Erythroblast (primary cell): ENCODE measurements around the gene PPP3CA.

Experiments used
- DNase-seq, 2 experiments: peaks; one replicate each; lab custom pipeline; 2025; lab: John Stamatoyannopoulos, UW
- GATA1 ChIP-seq: IDR thresholded peaks from 2 replicates; pipeline ENCODE4 v1.6.1; 2011; ENCODE audit warnings: low read depth, mild to moderate bottlenecking, control low read depth, low read length, moderate library complexity
- POLR2A ChIP-seq: IDR thresholded peaks from 2 replicates; pipeline ENCODE4 v1.6.1; 2011; ENCODE audit warnings: mild to moderate bottlenecking, low read length

The PPP3CA gene

GRCh38 chr4:101055392-101055791 is 291.9 kb downstream of the PPP3CA start:
- no peak for DNase-seq
- TF ChIP-seq POLR2A (no peak), GATA1 (no peak)

- TF ChIP-seq POLR2A (no peak), GATA1 (no peak)
- no peak for DNase-seq
Observed at GRCh38 chr4:101050837-101051205, 296.5 kb downstream of the PPP3CA start.

- TF ChIP-seq POLR2A (no peak), GATA1 (no peak)
- no peak for DNase-seq
Observed at GRCh38 chr4:101050088-101050836, 297.1 kb downstream of the PPP3CA start.

GRCh38 chr4:101049549-101050001 is 297.8 kb downstream of the PPP3CA start:
- no peak for DNase-seq
- TF ChIP-seq GATA1, result no peak

- TF ChIP-seq GATA1 (no peak), POLR2A (no peak)
Observed at GRCh38 chr4:101044766-101045165, 302.6 kb downstream of the PPP3CA start.

GRCh38 chr4:101042847-101043246 is 304.5 kb downstream of the PPP3CA start:
- no peak for TF ChIP-seq GATA1
- no peak for TF ChIP-seq POLR2A
- no peak for DNase-seq

More at GRCh38 chr4:101044766-101045165, 302.6 kb downstream of the PPP3CA start:
- no peak for DNase-seq

- TF ChIP-seq POLR2A (no peak), GATA1 (no peak)
- no peak for DNase-seq
Observed at GRCh38 chr4:101040776-101041175, 306.6 kb downstream of the PPP3CA start.

GRCh38 chr4:101039367-101039766 is 308.0 kb downstream of the PPP3CA start:
- no peak for TF ChIP-seq POLR2A
- TF ChIP-seq GATA1, result no peak
- DNase-seq, result no peak

- DNase-seq, result no peak
- no peak for TF ChIP-seq GATA1
- no peak for TF ChIP-seq POLR2A
Observed at GRCh38 chr4:101037938-101038413, 309.4 kb downstream of the PPP3CA start.

GRCh38 chr4:101037249-101037648 is 310.1 kb downstream of the PPP3CA start:
- DNase-seq, result no peak
- no peak for TF ChIP-seq POLR2A
- no peak for TF ChIP-seq GATA1

GRCh38 chr4:101035487-101035886 is 311.8 kb downstream of the PPP3CA start:
- TF ChIP-seq GATA1, result no peak
- TF ChIP-seq POLR2A, result no peak
- no peak for DNase-seq

- no peak for DNase-seq
- TF ChIP-seq GATA1 (no peak), POLR2A (no peak)
Observed at GRCh38 chr4:101033986-101034385, 313.3 kb downstream of the PPP3CA start.

- no peak for TF ChIP-seq GATA1
- TF ChIP-seq POLR2A, result no peak
- DNase-seq, result no peak
Observed at GRCh38 chr4:101032541-101032940, 314.8 kb downstream of the PPP3CA start.

GRCh38 chr4:101031971-101032370 is 315.4 kb downstream of the PPP3CA start:
- no peak for DNase-seq
- TF ChIP-seq POLR2A (no peak), GATA1 (no peak)

- TF ChIP-seq POLR2A (no peak), GATA1 (no peak)
- no peak for DNase-seq
Observed at GRCh38 chr4:101028886-101029285, 318.4 kb downstream of the PPP3CA start.
